ENCODE measurements around the gene RFX2.
A peak's percentile ranks its signal among the peaks of the same experiment; 100 is the strongest.
"Not testable (repeated sequence)": the region's sequence is repeated elsewhere in the genome, so short reads cannot be mapped to it uniquely, and the experiment has no call there.

RFX2 gene

GRCh38 chr19:6084821-6085220 lies 25.5 kb downstream of the RFX2 start:
- Histone ChIP-seq H3K4me3 (no peak overlapping the region), H3K27ac (no peak overlapping the region)

- no peak overlapping the region for H3K4me3 ChIP-seq
- H3K27ac ChIP-seq = no peak overlapping the region
These were observed 31.2 kb downstream of the RFX2 start for GRCh38 chr19:6079107-6079506.

GRCh38 chr19:6078068-6078467 lies 32.2 kb downstream of the RFX2 start:
- no peak overlapping the region for H3K27ac ChIP-seq
- H3K4me3 ChIP-seq = no peak overlapping the region

- Histone ChIP-seq H3K27ac (peak overlapping the region in 18 of 21 experiments; percentile 6 to 93 (median 58)), H3K4me3 (no peak overlapping the region)
These were observed 33.4 kb downstream of the RFX2 start for GRCh38 chr19:6076675-6077463.

GRCh38 chr19:6076291-6076665 lies 34.0 kb downstream of the RFX2 start:
- no peak overlapping the region for H3K4me3 ChIP-seq
- H3K27ac ChIP-seq = peak overlapping the region in 18 of 21 experiments; percentile 6 to 93 (median 59)

GRCh38 chr19:6074709-6075403 lies 35.4 kb downstream of the RFX2 start:
- Histone ChIP-seq H3K4me3 (no peak overlapping the region), H3K27ac (peak overlapping the region in 11 of 21 experiments; percentile 0 to 93 (median 69))

GRCh38 chr19:6073858-6074708 lies 36.2 kb downstream of the RFX2 start:
- H3K4me3 ChIP-seq = no peak overlapping the region

GRCh38 chr19:6073233-6073632 lies 37.1 kb downstream of the RFX2 start:
- peak overlapping the region in 4 of 21 experiments; percentile 8 to 90 (median 37) for H3K27ac ChIP-seq
- H3K4me3 ChIP-seq = not testable (repeated sequence)

More at GRCh38 chr19:6073858-6074708, 36.2 kb downstream of the RFX2 start:
- peak overlapping the region in 8 of 21 experiments; percentile 7 to 93 (median 70) for H3K27ac ChIP-seq

- peak overlapping the region in 16 of 21 experiments; percentile 6 to 77 (median 50) for H3K27ac ChIP-seq
These were observed 38.4 kb downstream of the RFX2 start for GRCh38 chr19:6071875-6072274.

GRCh38 chr19:6070720-6071485 lies 39.4 kb downstream of the RFX2 start:
- Histone ChIP-seq H3K4me3 (no peak overlapping the region), H3K27ac (peak overlapping the region in 17 of 21 experiments; percentile 6 to 77 (median 47))

More at GRCh38 chr19:6071875-6072274, 38.4 kb downstream of the RFX2 start:
- H3K4me3 ChIP-seq = no peak overlapping the region

GRCh38 chr19:6070207-6070681 lies 40.1 kb downstream of the RFX2 start:
- Histone ChIP-seq H3K4me3 (no peak overlapping the region), H3K27ac (peak overlapping the region in 9 of 21 experiments; percentile 20 to 77 (median 49))

GRCh38 chr19:6069268-6069791 lies 41.0 kb downstream of the RFX2 start:
- Histone ChIP-seq H3K4me3 (no peak overlapping the region), H3K27ac (peak overlapping the region in 7 of 21 experiments; percentile 18 to 97 (median 88))

- H3K27ac ChIP-seq = peak overlapping the region in 10 of 21 experiments; percentile 25 to 97 (median 87)
- H3K4me3 ChIP-seq = no peak overlapping the region
These were observed 41.6 kb downstream of the RFX2 start for GRCh38 chr19:6068711-6069110.

GRCh38 chr19:6067975-6068374 lies 42.3 kb downstream of the RFX2 start:
- H3K4me3 ChIP-seq = no peak overlapping the region
- peak overlapping the region in 17 of 21 experiments; percentile 55 to 97 (median 86) for H3K27ac ChIP-seq

GRCh38 chr19:6066661-6067646 lies 43.3 kb downstream of the RFX2 start:
- Histone ChIP-seq H3K4me3 (no peak overlapping the region), H3K27ac (peak overlapping the region in 20 of 21 experiments; percentile 28 to 97 (median 82))

- H3K4me3 ChIP-seq = no peak overlapping the region
These were observed 44.5 kb downstream of the RFX2 start for GRCh38 chr19:6065685-6066374.

More at GRCh38 chr19:6065685-6066374, 44.5 kb downstream of the RFX2 start:
- peak overlapping the region in 19 of 21 experiments; percentile 28 to 97 (median 84) for H3K27ac ChIP-seq
